GM23338 (cell line): Measurements from ENCODE around the gene APOOL. TPM values are rescaled to one million over a fixed set of nuclear protein-coding genes. Genes with fewer than 3 reads are reported as not detected.

Source experiments
- ATAC-seq: fragments of 200-7000 bp; cut with Tn5 transposase; 3 replicates; pipeline ENCODE4 v1.9.1; 2020
- DNase-seq: peaks from one replicate; pipeline ENCODE4 v3.0.0-alpha.2; 2015; ENCODE audit warnings: low spot score
- H2AFZ ChIP-seq: fragments of 200-600 bp; sonication (generic); 2 replicates; pipeline ENCODE4 v1.8.0; 2016; ENCODE audit warnings: antibody characterized with exemption, mild to moderate bottlenecking, moderate library complexity
- H3F3A ChIP-seq: fragments of 200-600 bp; sonication (generic); replicated peaks from 2 replicates; pipeline ENCODE4 v1.8.0; 2017; ENCODE audit warnings: antibody characterized with exemption, mixed run types, low read depth
- H3K27ac ChIP-seq: fragments of 200-600 bp; sonication (generic); 2 replicates; pipeline ENCODE4 v1.6.1; 2016; ENCODE audit warnings: low read depth
- H3K27me3 ChIP-seq: fragments of 200-600 bp; sonication (generic); 2 replicates; pipeline ENCODE4 v1.8.0; 2016; ENCODE audit warnings: mild to moderate bottlenecking, mixed run types, moderate library complexity; ENCODE audit not compliant: insufficient read depth
- H3K36me3 ChIP-seq: fragments of 200-600 bp; sonication (generic); 2 replicates; pipeline ENCODE4 v1.8.0; 2016; ENCODE audit warnings: mild to moderate bottlenecking; ENCODE audit not compliant: insufficient read depth
- H3K4me1 ChIP-seq: fragments of 200-600 bp; sonication (generic); 2 replicates; pipeline ENCODE4 v1.8.0; 2016; ENCODE audit warnings: mild to moderate bottlenecking, moderate library complexity; ENCODE audit not compliant: insufficient read depth
- H3K4me2 ChIP-seq: fragments of 200-600 bp; sonication (generic); 2 replicates; pipeline ENCODE4 v1.7.1; 2017; ENCODE audit warnings: mixed run types
- H3K4me3 ChIP-seq: fragments of 200-600 bp; sonication (generic); 2 replicates; pipeline ENCODE4 v1.6.1; 2016; ENCODE audit warnings: mixed run types
- H3K79me2 ChIP-seq: fragments of 200-600 bp; sonication (generic); replicated peaks from 2 replicates; pipeline ENCODE4 v1.8.0; 2017; ENCODE audit warnings: mild to moderate bottlenecking; ENCODE audit not compliant: insufficient read depth
- H3K9me2 ChIP-seq: fragments of 200-600 bp; sonication (generic); 2 replicates; pipeline ENCODE4 v1.8.0; 2017; ENCODE audit not compliant: insufficient read depth
- H4K20me1 ChIP-seq: fragments of 200-600 bp; sonication (generic); replicated peaks from 2 replicates; pipeline ENCODE4 v1.8.0; 2017; ENCODE audit warnings: mild to moderate bottlenecking; ENCODE audit not compliant: insufficient read depth
- H3K27ac Mint-ChIP-seq: 2 replicates; pipeline ENCODE4 v1.8.0; 2020; ENCODE audit warnings: inconsistent platforms, mild to moderate bottlenecking, moderate library complexity, mixed read lengths
- H3K27me3 Mint-ChIP-seq: 3 replicates; pipeline ENCODE4 v1.8.0; 2022; ENCODE audit warnings: low read depth, mild to moderate bottlenecking, moderate library complexity, mixed read lengths, inconsistent platforms; ENCODE audit not compliant: insufficient read depth, poor library complexity
- H3K36me3 Mint-ChIP-seq: 3 replicates; pipeline ENCODE4 v1.8.0; 2021; ENCODE audit warnings: low read depth, mild to moderate bottlenecking, inconsistent platforms, moderate library complexity, mixed read lengths
- H3K4me1 Mint-ChIP-seq: 3 replicates; pipeline ENCODE4 v1.8.0; 2020; ENCODE audit warnings: mild to moderate bottlenecking, inconsistent platforms, mixed read lengths
- H3K4me3 Mint-ChIP-seq: 3 replicates; pipeline ENCODE4 v1.8.0; 2021; ENCODE audit warnings: moderate library complexity, mild to moderate bottlenecking, inconsistent platforms, mixed read lengths
- H3K9me3 Mint-ChIP-seq: 3 replicates; pipeline ENCODE4 v1.8.0; 2020; ENCODE audit warnings: moderate library complexity, mild to moderate bottlenecking, inconsistent platforms, mixed read lengths
- CREB1 ChIP-seq: fragments of 250-450 bp; sonication (Bioruptor Pico); IDR thresholded peaks from 2 replicates; pipeline ENCODE4 v1.5.0; 2020; ENCODE audit warnings: low read depth, mild to moderate bottlenecking, moderate library complexity
- CTCF ChIP-seq, 2 experiments: fragments of 200-600 bp in 1 of 2; sonication (generic) in 1 of 2; conservative IDR thresholded peaks; 2 replicates each; pipeline versions ENCODE4 v1.5.1 to v1.6.1; 2016 to 2017; ENCODE audit warnings: antibody characterized with exemption in 2 of 2, low read depth in 2 of 2, mild to moderate bottlenecking in 2 of 2, moderate library complexity in 1 of 2
- ETS1 ChIP-seq: IDR thresholded peaks from 2 replicates; pipeline ENCODE4 v1.6.1; 2016; ENCODE audit warnings: antibody characterized with exemption
- EZH2 ChIP-seq: fragments of 200-600 bp; sonication (generic); IDR thresholded peaks from one replicate; pipeline ENCODE4 v1.8.0; 2017; ENCODE audit warnings: antibody characterized with exemption, mild to moderate bottlenecking, low read depth; ENCODE audit not compliant: unreplicated experiment
- EZH2phosphoT487 ChIP-seq: fragments of 200-600 bp; sonication (generic); IDR thresholded peaks from one replicate; pipeline ENCODE4 v1.8.1; 2018; ENCODE audit warnings: antibody characterized with exemption; ENCODE audit not compliant: unreplicated experiment
- JUNB ChIP-seq: IDR thresholded peaks from one replicate; pipeline ENCODE4 v1.6.1; 2016; ENCODE audit warnings: antibody characterized with exemption; ENCODE audit not compliant: unreplicated experiment
- NANOG ChIP-seq: IDR thresholded peaks from 2 replicates; pipeline ENCODE4 v1.6.1; 2016; ENCODE audit warnings: antibody characterized with exemption, borderline replicate concordance
- POLR2AphosphoS5 ChIP-seq: IDR thresholded peaks from 2 replicates; pipeline ENCODE4 v1.6.1; 2016; ENCODE audit warnings: antibody characterized with exemption, low read depth
- STAT1 ChIP-seq: IDR thresholded peaks from one replicate; pipeline ENCODE4 v1.6.1; 2016; ENCODE audit warnings: antibody characterized with exemption; ENCODE audit not compliant: unreplicated experiment
- ZNF114 ChIP-seq: fragments of 250-450 bp; sonication (Bioruptor Pico); IDR thresholded peaks from 2 replicates; pipeline ENCODE4 v1.5.0; 2020; ENCODE audit warnings: mild to moderate bottlenecking, moderate library complexity
- ZNF331 ChIP-seq: fragments of 250-450 bp; sonication (Bioruptor Pico); IDR thresholded peaks from 2 replicates; pipeline ENCODE4 v1.5.0; 2020; ENCODE audit warnings: low read depth, mild to moderate bottlenecking, moderate library complexity
- ZNF462 ChIP-seq: fragments of 250-450 bp; sonication (Bioruptor Pico); IDR thresholded peaks from 2 replicates; pipeline ENCODE4 v1.5.0; 2020; ENCODE audit warnings: mild to moderate bottlenecking, moderate library complexity
- polyA plus RNA-seq: library from polyadenylated mRNA; unstranded; fragments of >200 nt; fragmentation: Nextera tagmentation; extraction: Ambion mirVana; gene quantifications from 2 replicates; pipeline ENCODE4 v1.2.1, GENCODE V29; 2016
- total RNA-seq: library from RNA; depleted of rRNA; stranded (reverse); fragments of >200 nt; shearing (Covaris generic); gene quantifications from 2 replicates; pipeline ENCODE4 v1.2.3, GENCODE V29; 2014
- TF ChIP-seq, protein P1 (sequence below): IDR thresholded peaks from one replicate; pipeline ENCODE4 v1.6.1; 2018; ENCODE audit warnings: antibody characterized with exemption; ENCODE audit not compliant: unreplicated experiment

Gene APOOL
- total and polyA plus RNA-seq, 2 experiments from 2014 or later: 10.4 to 11.0 TPM

- Mint-ChIP-seq H3K4me3 (no peak overlapping the region), H3K9me3 (no peaks in the 10 kb centered on the region; the same call in 2 of the 3 replicates), H3K27ac (no peak overlapping the region), H3K27me3 (no peaks in the 10 kb centered on the region), H3K4me1 (no peaks in the 10 kb centered on the region; the same call in 2 of the 3 replicates), H3K36me3 (peaks cover 21% of the 10 kb centered on the region; the same call in 2 of the 3 replicates)
- Histone ChIP-seq H3K79me2 (peaks cover 25% of the 10 kb centered on the region), H3K27me3 (no peaks in the 10 kb centered on the region), H3K9me2 (no peaks in the 10 kb centered on the region), H3K36me3 (no peaks in the 10 kb centered on the region), H3K4me1 (no peaks in the 10 kb centered on the region), H3K27ac (no peak overlapping the region), H3K4me2 (no peak overlapping the region), H3F3A (no peaks in the 10 kb centered on the region), H2AFZ (no peak overlapping the region), H3K4me3 (no peak overlapping the region), H4K20me1 (no peaks in the 10 kb centered on the region)
- TF ChIP-seq EZH2phosphoT487 (no peak), CREB1 (CRISPR knock-in tag) (no peak), CTCF (conservative IDR thresholded peaks at IDR 0.05; ENCODE audit: low read depth in 2 of 2) (no peak), STAT1 (no peak), POLR2AphosphoS5 (no peak), ZNF462 (CRISPR knock-in tag) (no peak), ETS1 (no peak), ZNF331 (no peak), JUNB (no peak), EZH2 (no peak), NANOG (no peak), ZNF114 (no peak)
- TF ChIP-seq, protein P1, sequence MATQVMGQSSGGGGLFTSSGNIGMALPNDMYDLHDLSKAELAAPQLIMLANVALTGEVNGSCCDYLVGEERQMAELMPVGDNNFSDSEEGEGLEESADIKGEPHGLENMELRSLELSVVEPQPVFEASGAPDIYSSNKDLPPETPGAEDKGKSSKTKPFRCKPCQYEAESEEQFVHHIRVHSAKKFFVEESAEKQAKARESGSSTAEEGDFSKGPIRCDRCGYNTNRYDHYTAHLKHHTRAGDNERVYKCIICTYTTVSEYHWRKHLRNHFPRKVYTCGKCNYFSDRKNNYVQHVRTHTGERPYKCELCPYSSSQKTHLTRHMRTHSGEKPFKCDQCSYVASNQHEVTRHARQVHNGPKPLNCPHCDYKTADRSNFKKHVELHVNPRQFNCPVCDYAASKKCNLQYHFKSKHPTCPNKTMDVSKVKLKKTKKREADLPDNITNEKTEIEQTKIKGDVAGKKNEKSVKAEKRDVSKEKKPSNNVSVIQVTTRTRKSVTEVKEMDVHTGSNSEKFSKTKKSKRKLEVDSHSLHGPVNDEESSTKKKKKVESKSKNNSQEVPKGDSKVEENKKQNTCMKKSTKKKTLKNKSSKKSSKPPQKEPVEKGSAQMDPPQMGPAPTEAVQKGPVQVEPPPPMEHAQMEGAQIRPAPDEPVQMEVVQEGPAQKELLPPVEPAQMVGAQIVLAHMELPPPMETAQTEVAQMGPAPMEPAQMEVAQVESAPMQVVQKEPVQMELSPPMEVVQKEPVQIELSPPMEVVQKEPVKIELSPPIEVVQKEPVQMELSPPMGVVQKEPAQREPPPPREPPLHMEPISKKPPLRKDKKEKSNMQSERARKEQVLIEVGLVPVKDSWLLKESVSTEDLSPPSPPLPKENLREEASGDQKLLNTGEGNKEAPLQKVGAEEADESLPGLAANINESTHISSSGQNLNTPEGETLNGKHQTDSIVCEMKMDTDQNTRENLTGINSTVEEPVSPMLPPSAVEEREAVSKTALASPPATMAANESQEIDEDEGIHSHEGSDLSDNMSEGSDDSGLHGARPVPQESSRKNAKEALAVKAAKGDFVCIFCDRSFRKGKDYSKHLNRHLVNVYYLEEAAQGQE: no peak
- ATAC-seq (no peak), DNase-seq (no peak)
Measured at GRCh38 chrX:85024044-85024443, 20.4 kb downstream of the APOOL start.
